NCI-H146 treated with DMSO at 0.1 percent for 48 hours (cell line): ENCODE data around the gene TAF11L14.

Source experiments
- DNase-seq: peaks from one replicate; lab custom pipeline; 2025; ENCODE audit not compliant: unreplicated experiment; lab: John Stamatoyannopoulos, UW

TAF11L14 gene

GRCh38 chr5:17678751-17679324, 44.6 kb downstream of the TAF11L14 start:
- DNase-seq, result no peak

GRCh38 chr5:17679597-17680203, 45.4 kb downstream of the TAF11L14 start:
- no peak for DNase-seq

GRCh38 chr5:17680737-17681136, 46.5 kb downstream of the TAF11L14 start:
- no peak for DNase-seq
